Right renal pelvis (tissue), 4 donors: ENCODE measurements around the gene TSPO. TPM values are rescaled to one million over a fixed set of nuclear protein-coding genes. Genes with fewer than 3 reads are reported as not detected.

Experiments used
- DNase-seq, 4 donors: peaks; one replicate each; pipeline ENCODE4 v3.0.0-alpha.2; 2013; ENCODE audit warnings: low read depth in 4 of 4, low spot score in 3 of 4, missing footprints in 1 of 4
- polyA plus RNA-seq, 4 donors: library from polyadenylated mRNA; unstranded; fragments of 120-200 nt; gene quantifications; one replicate each; pipeline ENCODE4 v1.2.1, GENCODE V29; 2013; ENCODE audit not compliant: insufficient read length in 4 of 4

The TSPO gene
- polyA plus RNA-seq, 4 donors, result 20.9 to 40.6 (median 22.4) TPM

DNA sequence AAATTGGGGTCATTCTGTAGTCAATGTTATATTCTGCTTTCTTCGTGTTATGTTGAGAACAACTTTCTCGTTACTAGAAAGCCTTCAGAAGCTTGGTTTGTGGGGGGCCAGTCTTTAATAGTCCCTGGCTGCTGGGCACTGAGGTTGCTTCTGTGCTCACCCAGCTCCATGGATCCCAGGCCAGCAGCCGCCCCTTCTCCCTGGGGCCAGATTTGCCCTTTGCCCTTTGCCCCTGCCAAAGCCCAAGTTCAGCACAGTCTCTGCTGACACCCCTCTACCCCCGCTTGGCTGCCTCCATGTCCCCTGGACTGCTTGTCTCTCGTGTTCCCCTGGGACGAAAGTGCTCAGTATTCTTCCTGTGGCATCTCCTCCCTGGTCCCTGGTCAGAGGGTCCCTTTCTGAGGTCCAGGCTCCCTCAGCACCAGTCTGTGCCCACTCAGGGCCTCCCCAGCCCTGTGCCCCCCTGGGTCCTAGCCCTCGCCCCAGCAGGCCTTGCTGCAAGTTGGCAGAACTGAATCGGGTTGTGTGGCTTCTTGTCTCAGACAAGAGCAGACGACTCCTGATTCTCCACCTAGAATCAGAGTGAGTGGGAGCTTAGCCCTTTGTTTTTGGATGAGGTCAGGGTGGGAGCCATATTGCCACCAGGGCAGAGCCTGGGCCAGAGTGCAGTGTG is 6.7 kb downstream of the TSPO start:
- DNase-seq, result no peak

DNA sequence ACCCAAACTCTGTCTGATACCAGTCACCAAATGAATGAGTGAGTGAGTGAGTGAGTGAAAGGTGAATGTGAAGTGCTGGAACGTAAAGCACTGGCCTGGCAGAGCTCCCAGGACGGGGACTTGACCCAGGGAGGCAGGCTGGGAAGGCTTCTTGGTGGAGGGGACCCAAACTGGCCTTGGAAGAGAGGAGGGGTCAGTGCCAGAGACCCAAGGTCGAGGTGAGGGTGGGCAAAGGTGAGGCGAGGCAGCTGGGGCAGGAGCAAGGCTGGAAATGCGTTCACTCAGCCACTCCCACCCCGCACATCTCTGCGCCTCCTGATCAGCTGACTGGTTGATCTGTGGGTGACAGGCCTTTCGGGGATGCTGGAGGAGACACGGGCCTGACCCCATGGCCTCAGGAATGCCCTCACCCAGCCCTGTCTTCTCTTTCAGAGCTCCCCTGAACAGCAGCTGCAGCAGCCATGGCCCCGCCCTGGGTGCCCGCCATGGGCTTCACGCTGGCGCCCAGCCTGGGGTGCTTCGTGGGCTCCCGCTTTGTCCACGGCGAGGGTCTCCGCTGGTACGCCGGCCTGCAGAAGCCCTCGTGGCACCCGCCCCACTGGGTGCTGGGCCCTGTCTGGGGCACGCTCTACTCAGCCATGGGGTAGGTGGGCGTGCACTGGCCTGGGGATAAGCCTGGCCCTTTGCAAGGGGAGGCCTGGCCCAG is 7.6 kb downstream of the TSPO start:
- no peak for DNase-seq

DNA sequence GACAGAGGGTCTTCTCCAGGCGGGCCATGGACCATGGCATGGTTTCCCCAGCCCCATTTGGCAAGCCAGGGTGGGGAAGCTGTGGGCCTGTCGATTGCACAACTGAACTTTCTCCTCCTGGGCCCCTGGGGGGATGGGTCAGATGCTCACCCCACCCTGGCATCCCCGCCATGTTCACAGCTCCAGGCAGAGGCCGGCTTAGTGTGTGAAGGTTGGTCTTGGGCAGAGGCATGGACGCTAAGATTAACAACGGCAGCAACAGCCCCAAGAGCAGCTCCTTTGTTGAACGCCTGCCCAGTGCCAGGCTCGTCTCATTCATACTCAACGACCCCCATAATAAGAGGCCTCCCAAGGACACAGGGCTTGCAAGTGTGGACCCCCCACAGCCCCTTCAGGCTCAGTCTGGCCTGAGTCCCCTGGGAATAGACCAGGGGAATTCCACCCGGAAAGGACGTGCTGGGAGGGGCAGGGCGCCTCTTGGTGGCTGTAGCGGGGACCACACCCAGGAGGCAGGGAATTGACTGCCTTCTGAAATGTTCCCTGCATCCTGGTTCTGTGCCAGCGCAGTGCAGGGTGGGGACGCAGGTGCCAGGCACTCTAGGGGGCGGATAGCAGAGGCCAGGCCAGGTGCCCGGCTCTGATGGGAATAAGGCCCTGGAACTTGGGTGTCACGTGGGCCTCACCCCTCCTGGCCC is 8.3 kb downstream of the TSPO start:
- DNase-seq, result no peak

DNA sequence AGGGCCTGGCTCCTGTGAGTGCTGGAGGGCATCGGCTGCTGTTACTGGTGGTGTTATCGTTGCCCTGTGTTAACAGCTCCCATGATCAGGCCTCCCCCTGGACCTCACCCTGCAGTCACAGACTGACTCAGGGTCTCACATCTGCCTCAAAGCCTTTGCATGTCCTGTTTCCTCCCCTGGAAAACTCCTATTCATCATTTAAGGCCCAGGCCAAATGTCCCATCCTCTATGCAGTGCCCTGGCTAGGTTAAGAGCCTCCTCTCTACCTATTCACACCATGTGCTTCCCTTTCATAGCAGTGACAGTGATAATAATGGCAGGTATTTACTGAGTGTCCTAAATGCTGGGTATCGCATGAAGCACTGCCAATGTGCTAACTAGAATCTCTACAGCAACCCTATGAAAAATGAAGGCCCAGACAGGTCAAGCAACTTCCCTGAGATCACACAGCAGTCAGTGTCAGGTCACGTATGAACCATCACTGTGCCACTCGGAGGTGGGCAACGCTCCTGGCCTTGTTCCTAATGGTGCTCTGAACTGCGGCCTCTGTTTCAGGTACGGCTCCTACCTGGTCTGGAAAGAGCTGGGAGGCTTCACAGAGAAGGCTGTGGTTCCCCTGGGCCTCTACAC is 9.3 kb downstream of the TSPO start:
- DNase-seq, result no peak

DNA sequence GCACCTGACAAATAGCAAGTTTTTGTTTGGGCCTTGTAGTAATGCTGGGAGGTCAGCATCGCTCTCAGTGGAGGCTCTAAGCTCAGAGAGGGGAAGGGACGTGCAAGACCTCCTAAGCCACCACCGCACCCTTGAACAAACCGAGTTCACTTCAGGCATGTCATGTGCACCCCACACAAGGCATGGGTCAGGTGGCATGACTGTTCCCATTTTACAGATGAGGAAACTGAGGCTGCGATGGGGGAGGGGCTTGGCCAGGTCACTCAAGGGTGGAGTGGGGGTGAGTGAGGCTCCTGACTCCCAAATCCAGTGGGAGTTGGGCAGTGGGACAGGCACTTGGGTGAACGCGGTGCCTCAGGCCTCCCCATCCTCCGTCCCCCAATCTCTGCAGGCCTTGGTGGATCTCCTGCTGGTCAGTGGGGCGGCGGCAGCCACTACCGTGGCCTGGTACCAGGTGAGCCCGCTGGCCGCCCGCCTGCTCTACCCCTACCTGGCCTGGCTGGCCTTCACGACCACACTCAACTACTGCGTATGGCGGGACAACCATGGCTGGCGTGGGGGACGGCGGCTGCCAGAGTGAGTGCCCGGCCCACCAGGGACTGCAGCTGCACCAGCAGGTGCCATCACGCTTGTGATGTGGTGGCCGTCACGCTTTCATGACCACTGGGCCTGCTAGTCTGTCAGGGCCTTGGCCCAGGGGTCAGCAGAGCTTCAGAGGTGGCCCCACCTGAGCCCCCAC is 11.2 kb downstream of the TSPO start:
- no peak for DNase-seq

DNA sequence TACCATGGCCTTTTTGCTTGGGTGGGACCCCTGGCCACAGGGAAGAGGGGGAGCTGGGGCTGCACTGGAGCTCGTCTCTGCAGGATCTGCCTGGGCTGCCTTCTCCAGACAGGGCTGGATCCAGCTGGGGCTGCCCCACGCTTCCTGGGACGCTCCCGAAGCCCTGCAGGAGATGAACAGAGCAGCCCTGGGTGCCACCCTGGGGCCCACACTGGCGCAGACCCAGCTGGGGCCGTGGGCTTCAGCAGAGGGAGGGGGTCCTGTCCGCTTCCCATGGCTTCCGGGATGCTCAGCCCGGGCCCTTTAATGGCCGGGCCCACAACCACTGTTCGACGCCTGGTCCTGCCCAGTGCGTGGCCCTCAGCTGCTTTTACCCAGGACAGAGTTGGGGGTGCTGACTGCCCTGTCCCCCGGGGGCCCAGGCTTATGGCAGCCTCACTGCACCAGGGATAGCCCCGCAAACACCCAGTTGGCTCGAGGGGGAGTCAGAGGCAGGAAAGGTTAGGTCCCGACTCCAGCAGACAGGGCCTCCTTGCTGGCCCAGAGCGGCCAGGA is 12.0 kb downstream of the TSPO start:
- no peak for DNase-seq

DNA sequence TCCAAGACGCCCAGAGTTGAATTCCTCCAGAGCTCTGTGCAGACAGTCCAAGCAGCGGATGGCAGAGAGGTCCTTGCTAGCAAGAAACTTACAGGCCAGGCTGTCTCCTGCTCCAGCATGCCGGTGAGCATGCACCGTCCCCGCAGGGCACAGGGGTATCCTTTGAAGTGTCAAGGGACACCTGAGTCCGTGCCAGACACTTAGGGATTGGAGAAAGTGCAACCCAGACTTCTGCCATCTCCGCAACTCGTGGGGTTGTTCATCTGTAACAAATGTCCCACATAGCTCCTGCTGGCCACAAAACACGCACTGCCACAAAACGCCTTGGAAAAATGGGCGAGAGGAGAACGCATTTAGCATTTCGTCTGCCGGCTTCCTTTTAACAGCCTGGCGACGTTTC is 13.3 kb downstream of the TSPO start:
- DNase-seq, result no peak

DNA sequence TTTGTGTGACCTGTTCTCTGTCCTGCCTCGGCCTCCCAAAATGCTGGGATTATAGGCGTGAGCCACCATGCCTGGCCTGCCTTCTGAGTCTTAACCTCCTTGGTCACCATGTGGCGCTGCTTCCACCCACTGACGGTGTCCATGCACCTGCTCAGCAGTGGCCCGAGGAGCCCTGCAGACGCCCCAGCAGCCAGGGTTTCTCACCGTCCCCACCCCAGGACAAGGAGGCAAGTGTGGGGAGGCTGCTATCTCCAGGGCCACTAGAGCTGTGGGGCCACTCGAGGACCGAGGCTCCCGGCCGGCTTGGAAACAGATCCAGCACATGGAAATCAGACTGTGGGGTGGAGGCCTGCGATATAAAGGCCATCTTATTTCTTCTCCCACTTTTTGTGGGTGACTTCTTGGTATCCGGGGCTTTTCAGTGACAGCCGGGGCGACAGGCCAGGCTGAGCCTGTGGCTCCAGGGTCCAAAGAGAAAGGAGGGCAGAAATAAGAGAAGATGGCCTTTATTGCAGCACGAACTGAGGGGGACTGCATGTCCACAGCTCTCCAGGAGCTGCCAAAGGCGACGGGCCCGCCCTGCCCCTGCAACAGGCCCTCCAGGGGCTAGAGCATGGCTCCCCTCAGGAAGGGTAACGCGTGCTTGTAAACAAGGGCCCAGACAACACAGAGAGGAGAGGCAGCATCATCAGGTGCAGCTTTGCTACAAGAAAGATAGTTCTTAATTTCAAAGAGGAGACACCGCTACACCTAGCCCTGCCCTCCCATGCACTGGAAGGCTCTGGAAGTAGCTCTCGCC is 15.0 kb downstream of the TSPO start:
- DNase-seq, result no peak

DNA sequence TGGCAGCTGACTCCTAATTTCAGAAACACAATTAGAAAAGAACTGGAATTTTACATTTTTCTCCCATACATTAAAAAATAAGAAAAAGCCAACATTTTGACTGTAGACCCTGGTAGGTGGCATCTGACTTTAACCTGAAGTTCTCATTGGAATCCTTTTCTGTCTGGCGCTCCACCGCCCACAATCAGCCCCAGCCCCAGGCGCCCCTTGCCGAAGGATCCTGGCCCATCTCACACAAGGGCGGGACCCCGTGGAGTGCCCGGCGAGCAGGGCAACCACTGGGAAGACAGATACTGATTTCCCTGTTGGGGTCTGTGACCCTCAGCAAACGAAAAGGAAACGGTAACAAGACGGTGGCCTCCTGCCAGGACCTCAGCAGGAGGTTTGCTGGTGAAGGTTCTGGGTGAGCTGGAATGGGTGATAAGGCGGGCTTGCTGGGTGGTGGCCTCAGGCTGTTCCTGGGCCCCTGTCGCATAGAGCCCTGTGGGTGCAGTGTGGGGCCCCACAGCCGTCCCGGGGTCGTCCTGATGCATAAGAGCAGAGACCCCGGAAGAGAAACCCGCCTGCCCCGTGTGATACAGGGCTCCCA is 15.7 kb downstream of the TSPO start:
- no peak for DNase-seq

DNA sequence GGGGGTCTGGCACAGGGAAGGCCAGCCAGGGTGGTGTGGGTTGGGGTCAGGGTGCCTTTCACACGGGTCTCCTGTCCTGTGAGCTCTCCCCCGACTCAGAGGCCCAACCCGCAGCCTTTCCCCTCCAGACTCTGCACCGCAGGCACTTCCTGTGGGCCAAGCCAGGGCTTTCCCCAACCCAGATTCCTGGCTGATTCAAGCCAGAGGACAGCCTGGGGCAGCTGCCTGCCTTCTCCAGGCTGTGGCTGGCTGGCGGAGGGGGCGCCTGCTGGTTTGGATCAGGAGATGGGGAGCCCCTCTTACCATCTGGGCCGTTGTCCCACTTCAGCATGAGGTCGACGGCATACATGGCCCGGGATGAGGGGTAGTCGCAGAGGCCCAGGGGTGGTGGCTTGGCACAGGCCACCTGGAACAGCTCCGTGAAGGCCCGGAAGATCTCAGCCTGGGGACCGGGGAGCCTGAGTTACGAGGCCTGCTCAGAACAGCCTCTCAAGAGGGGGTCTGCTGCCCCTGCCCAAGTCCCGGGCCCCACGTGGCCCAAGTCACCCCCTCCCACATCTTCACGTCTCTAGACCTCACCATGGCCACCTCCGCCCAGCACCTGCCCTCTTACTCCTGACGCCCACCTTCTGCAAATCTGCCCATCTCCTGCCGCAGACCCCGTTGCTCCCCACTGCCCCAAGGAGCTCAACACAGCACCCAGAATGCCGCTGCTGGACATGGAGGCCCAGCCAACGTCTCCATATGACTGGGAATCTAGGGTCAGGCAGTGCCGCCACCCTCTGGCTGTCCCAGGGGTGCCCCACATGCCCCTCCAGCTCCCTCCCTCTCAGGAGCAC is 17.3 kb downstream of the TSPO start:
- no peak for DNase-seq

DNA sequence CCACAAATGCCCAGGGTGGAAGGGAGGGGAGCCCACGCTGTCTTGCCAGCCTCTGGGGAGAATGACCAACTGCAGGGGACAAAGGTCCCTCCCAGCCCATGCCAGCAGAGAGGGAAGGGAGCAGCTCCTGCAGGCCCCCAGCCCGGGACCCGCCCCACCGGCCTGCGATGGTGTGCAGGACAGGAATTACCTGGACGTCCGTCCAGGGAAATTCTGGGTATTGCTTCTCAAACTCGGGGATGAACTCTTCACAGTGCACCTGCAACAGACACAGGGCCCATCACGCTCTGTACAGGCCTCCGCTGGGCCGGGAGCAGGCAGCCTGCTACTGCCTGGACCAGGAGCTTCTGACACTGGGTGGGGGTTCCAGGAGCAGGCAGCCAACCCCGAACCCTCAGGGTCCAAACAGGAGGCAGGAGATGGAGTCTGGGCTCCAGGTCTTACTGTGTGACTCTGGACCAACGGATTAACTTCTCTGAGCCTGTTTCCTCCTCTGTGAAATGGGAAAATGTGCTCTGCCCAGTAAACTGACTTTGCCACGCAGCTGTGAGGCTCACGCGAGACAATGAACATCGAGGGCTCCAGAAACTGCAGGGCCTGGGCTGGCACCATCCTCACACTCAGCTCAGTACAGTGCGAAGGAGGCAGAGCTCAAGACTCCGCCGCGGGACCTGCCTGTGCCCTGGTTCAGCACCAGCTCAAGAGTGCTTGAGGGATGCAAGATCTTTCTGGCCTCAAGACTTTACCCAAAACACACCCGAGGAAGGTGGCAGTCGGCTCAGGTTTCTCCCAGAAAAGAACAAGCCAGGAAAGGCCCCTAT is 18.2 kb downstream of the TSPO start:
- DNase-seq, result no peak

DNA sequence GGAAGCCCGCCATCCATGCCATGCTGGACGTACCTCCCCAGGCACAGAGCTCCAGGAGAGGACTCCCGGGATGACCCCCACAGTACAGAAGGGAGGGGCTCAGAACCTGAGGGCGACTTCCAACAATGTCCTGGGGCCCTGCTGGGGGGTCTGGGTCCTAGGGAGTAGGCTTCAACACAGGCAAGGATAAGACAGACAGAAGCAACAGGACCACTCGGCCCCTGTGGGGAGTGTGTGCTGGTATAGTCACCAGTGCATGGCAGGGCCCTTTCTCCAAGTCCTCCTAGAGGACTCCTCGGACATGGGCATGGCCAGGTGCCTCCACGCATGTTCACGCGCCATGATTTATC is 18.7 kb downstream of the TSPO start:
- no peak for DNase-seq

DNA sequence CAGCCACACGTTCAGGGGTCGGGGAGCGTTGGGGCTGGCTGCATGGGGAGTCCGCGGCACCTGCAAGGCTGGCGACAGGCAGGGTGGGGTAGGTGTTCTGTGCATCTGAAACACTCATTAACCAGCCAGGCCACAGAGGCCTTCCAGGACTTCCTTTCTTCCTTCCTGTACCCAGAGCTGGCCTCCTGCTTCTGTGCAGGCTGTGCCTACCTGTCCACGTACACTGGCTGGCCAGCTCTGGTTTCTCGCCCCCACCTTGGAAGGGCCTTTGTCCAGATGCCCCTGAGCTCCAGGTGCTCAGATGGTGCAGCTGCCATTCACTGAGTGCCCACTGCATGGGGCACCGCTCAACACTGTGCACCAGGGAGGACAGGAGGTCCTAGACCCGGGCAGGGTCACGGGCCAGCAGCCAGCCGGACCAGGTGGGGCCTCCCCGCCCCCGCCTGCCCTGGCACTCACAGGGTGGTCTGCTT is 19.7 kb downstream of the TSPO start:
- no peak for DNase-seq

DNA sequence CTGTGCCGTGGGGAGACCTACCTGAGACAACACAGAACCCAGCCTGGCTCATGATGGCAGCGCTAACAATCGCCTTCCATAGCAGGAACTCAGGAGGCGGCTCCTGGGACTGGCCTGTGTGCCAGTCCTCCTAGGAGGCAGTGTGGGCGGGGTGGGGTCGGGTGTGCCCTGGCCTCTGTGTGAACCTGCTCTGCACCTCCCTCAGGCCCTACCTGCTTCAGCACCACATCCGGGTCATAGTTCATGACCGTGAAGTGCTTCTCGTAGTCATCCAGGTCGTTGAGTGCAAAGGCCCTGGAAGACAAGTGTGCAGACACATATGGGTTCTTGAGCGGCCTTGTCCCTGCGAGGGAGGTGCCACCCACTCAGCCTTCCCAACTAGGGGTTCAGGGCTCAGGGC is 20.2 kb downstream of the TSPO start:
- no peak for DNase-seq

DNA sequence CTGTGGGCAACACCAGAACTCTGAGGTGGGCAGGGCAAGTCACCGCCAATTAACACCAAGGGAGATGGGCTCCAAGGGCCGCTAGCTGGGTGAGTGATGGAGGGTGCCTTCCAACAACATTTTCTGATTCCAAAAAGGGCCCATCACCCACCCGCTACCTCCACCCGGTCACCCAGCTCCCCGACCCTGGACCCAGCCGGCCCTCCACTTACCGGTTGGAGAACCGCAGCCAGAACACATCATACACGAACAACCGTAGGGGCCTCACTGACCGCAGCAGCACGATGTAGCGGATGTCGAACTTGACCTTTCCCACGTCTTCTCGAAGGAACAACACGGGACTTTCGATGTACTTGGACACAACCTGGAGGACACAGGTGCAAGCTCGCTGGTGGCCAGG is 20.8 kb downstream of the TSPO start:
- no peak for DNase-seq

DNA sequence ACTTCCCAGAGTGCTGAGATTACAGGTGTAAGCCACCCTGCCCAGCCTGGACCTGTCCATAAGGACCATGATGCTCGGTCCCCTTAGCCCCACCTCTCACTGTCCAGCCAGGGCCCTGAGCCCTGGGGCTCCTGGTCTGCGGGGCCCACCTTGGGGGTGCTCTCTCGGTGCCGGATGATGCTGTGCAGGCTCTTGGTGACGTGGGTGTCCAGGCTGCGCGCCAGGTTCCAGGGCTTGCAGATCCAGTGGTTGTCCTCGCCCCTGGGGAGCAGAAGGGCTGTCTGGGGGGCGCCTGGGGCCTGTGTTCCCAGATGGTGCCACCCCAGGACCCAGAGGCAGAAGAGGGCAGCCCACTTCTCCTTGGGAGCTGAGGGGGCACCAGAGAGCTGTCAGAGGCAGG is 22.2 kb downstream of the TSPO start:
- no peak for DNase-seq

DNA sequence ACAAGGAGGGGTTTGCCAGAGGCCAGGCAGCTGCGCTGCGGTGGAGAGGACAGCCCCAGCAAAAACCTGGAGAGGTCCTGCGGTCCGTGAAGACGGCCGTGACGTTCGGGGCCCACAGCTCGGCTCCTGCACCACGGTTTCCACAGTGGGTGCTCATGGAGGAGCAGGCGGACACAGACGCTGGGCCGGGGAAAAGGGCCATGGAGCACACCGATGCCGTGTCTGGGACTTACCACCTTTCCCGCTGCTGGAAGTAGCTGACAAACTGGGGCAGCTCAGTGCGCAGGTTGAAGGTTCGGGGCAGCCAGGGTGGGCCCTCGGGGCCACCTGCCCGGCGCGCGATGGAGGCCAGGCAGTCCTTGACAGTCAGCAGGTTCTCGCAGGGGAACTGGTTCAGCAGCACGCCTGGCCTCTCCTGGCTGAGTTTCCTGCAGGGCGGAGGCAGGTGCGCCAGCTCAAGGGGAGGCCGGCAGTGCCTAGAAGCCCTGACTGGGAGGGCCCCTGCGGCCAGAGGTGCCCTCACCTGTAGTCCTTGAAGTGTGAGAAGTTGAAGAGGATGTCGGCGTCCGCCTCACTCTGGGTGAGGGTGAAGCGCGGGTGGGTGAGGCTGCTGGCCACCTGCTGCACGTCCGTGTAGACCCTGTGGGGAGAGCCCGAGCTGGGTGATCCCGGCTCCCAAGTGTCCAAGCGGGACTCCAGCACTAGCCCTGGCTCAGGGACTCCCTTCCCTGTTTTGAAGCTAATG is 22.8 kb downstream of the TSPO start:
- no peak for DNase-seq
